CD4-positive, CD25-positive, alpha-beta regulatory T cell (primary cell): ENCODE measurements around the gene GPC5. TPM values are rescaled to one million over a fixed set of nuclear protein-coding genes. Genes with fewer than 3 reads are reported as not detected.
"Not testable (repeated sequence)": the region's sequence is repeated elsewhere in the genome, so short reads cannot be mapped to it uniquely, and the experiment has no call there.

Experiments
- ATAC-seq, 2 donors: fragments of 150-1000 bp; cut with Tn5 transposase; one replicate each; pipeline ENCODE4 v1.10.0; 2021; ENCODE audit warnings: low read depth in 2 of 2, moderate number of reproducible peaks in 2 of 2, moderate library complexity in 1 of 2
- DNase-seq, 3 donors: peaks; one replicate each; pipeline versions ENCODE4 v3.0.0 to v3.0.0-alpha.2; 2012 to 2022; ENCODE audit warnings: mixed read lengths in 1 of 3
- H3K27ac ChIP-seq: one replicate; pipeline ENCODE4 v1.7.0; 2013; ENCODE audit warnings: mild to moderate bottlenecking, low read length; ENCODE audit not compliant: insufficient read depth, poor library complexity, severe bottlenecking
- H3K27me3 ChIP-seq: one replicate; pipeline ENCODE4 v1.7.0; 2013; ENCODE audit warnings: low read length; ENCODE audit not compliant: control insufficient read depth, insufficient read depth
- H3K36me3 ChIP-seq: one replicate; pipeline ENCODE4 v1.7.0; 2013; ENCODE audit warnings: mild to moderate bottlenecking, low read length, moderate library complexity; ENCODE audit not compliant: control insufficient read depth, insufficient read depth
- H3K4me1 ChIP-seq: 2 replicates; pipeline ENCODE4 v1.7.0; 2013; ENCODE audit warnings: mild to moderate bottlenecking, low read length; ENCODE audit not compliant: insufficient read depth, control insufficient read depth, poor library complexity, severe bottlenecking
- H3K4me3 ChIP-seq: one replicate; pipeline ENCODE4 v1.7.0; 2013; ENCODE audit warnings: low read depth, mild to moderate bottlenecking, low read length, moderate library complexity
- H3K9me3 ChIP-seq, 2 experiments: 1 replicate in 1 of 2; 2 replicates in 1 of 2; pipeline ENCODE4 v1.7.0; 2013; ENCODE audit warnings: low read length in 2 of 2, mild to moderate bottlenecking in 1 of 2, moderate library complexity in 1 of 2; ENCODE audit not compliant: control insufficient read depth in 2 of 2
- H3K27ac Mint-ChIP-seq, 3 donors: one replicate each; pipeline ENCODE4 v1.8.0; 2020 to 2022; ENCODE audit warnings: mild to moderate bottlenecking in 3 of 3, mixed read lengths in 3 of 3, moderate library complexity in 2 of 3
- H3K27me3 Mint-ChIP-seq: one replicate; pipeline ENCODE4 v1.8.0; 2022; ENCODE audit warnings: mild to moderate bottlenecking, mixed read lengths
- H3K36me3 Mint-ChIP-seq: one replicate; pipeline ENCODE4 v1.8.0; 2020; ENCODE audit warnings: mixed read lengths
- H3K4me1 Mint-ChIP-seq, 4 donors: one replicate each; pipeline ENCODE4 v1.8.0; 2020 to 2022; ENCODE audit warnings: mixed read lengths in 4 of 4, mild to moderate bottlenecking in 1 of 4
- H3K4me3 Mint-ChIP-seq, 4 donors: one replicate each; pipeline ENCODE4 v1.8.0; 2020 to 2022; ENCODE audit warnings: mild to moderate bottlenecking in 4 of 4, mixed read lengths in 4 of 4, moderate library complexity in 3 of 4
- H3K9me3 Mint-ChIP-seq, 7 donors: one replicate each; pipeline ENCODE4 v1.8.0; 2020 to 2022; ENCODE audit warnings: mixed read lengths in 7 of 7, mild to moderate bottlenecking in 3 of 7, moderate library complexity in 2 of 7
- polyA plus RNA-seq, 4 donors: library from polyadenylated mRNA; unstranded; fragments of 300-500 nt; fragmentation: Illumina TruSeq; gene quantifications; one replicate each; pipeline ENCODE4 v1.2.3, GENCODE V29; 2021
- total RNA-seq: library from RNA; stranded (reverse); gene quantifications from one replicate; pipeline ENCODE4 v1.2.3, GENCODE V29; 2022

GPC5 gene
- total and polyA plus RNA-seq, 5 donors from 2014 or later: 0.29 to 0.81 (median 0.59) TPM; not detected in 2

- H3K36me3 Mint-ChIP-seq: no peaks in the 10 kb centered on the region
- peaks cover 0 to 20% (median 4%) of the 10 kb centered on the region in 7 donors for H3K9me3 Mint-ChIP-seq
- no peaks in the 10 kb centered on the region for H3K4me1 ChIP-seq
- no peak overlapping the region for H3K4me3 ChIP-seq
- no peak overlapping the region for H3K27ac Mint-ChIP-seq
- ATAC-seq: no peak
- H3K27me3 ChIP-seq: no peaks in the 10 kb centered on the region
- H3K27me3 Mint-ChIP-seq: no peaks in the 10 kb centered on the region
- H3K4me3 Mint-ChIP-seq: no peak overlapping the region
- peaks cover 0 to 4% of the 10 kb centered on the region in 2 experiments for H3K9me3 ChIP-seq
- no peaks in the 10 kb centered on the region for H3K4me1 Mint-ChIP-seq
- DNase-seq: no peak
- no peaks in the 10 kb centered on the region for H3K36me3 ChIP-seq
- no peak overlapping the region for H3K27ac ChIP-seq
These were observed 1114.4 kb downstream of the GPC5 start for GRCh38 chr13:92512852-92513251.

GRCh38 chr13:92513672-92514071 is 1115.3 kb downstream of the GPC5 start:
- H3K27me3 ChIP-seq: no peaks in the 10 kb centered on the region
- no peak overlapping the region for H3K4me3 ChIP-seq
- Mint-ChIP-seq H3K27me3 (no peaks in the 10 kb centered on the region), H3K4me3 (no peak overlapping the region), H3K4me1 (no peaks in the 10 kb centered on the region), H3K27ac (no peak overlapping the region), H3K36me3 (no peaks in the 10 kb centered on the region), H3K9me3 (peaks cover 0 to 24% (median 8%) of the 10 kb centered on the region in 7 donors)
- H3K4me1 ChIP-seq: no peaks in the 10 kb centered on the region
- H3K27ac ChIP-seq: no peak overlapping the region
- DNase-seq: no peak
- peaks cover 0 to 4% of the 10 kb centered on the region in 2 experiments for H3K9me3 ChIP-seq
- no peaks in the 10 kb centered on the region for H3K36me3 ChIP-seq
- no peak for ATAC-seq

DNA sequence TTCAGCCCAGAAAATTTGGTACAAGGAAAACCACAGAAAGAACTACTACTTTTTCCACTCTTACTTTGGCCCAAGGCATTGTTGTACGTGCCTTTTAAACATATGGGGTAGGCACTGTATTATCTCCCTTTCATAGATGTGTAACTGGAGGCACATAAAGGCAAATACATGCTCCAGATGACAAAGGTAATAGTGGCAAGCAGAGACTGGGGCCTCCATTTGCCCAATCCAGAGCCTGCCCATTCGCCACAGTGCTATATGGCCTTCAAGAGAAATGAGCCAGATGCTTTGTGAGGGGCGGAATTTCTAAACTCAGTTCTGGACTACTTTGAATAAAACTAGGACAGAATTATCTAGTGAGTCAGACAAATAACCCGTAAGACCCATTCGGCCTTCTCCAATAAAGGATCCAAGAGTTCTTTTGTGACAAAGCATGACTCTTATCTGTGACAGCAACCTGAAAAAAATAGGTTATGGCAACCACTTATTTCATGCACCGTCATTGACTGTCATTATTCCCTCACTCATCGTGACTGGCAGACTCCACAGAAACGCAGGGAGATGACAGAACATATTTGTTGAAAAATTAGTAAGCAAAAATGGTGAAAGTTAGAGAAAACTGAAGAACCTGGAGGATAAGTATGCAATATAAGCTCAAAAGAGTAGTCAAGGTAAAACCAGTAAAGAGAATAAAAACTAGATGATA is 1116.2 kb downstream of the GPC5 start:
- H3K4me1 Mint-ChIP-seq: no peaks in the 10 kb centered on the region
- H3K27ac ChIP-seq: no peak overlapping the region
- H3K4me3 ChIP-seq: no peak overlapping the region
- no peak overlapping the region for H3K27ac Mint-ChIP-seq
- no peaks in the 10 kb centered on the region for H3K4me1 ChIP-seq
- peaks cover 0 to 27% (median 6%) of the 10 kb centered on the region in 7 donors for H3K9me3 Mint-ChIP-seq
- DNase-seq (no peak), ATAC-seq (no peak)
- no peaks in the 10 kb centered on the region for H3K36me3 Mint-ChIP-seq
- H3K27me3 ChIP-seq: no peaks in the 10 kb centered on the region
- H3K27me3 Mint-ChIP-seq: no peaks in the 10 kb centered on the region
- no peaks in the 10 kb centered on the region for H3K36me3 ChIP-seq
- H3K4me3 Mint-ChIP-seq: no peak overlapping the region
- peaks cover 0 to 4% of the 10 kb centered on the region in 2 experiments for H3K9me3 ChIP-seq

DNA sequence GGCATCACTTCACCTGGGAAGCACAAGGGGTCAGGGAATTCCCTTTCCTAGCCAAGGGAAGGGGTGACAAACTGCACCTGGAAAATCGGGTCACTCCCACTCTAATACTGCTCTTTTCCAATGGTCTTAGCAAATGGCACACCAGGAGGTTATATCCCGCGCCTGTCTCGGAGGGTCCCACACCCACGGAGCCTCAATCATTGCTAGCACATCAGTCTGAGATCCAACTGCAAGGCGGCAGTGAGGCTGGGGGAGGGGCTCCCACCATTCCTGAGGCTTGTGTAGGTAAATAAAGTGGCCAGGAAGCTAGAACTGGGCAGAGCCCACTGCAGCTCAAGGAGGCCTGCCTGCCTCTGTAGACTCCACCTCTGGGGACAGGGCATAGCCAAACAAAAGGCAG is 1118.5 kb downstream of the GPC5 start:
- not testable (repeated sequence) for H3K4me1 ChIP-seq, H3K4me3 Mint-ChIP-seq

DNA sequence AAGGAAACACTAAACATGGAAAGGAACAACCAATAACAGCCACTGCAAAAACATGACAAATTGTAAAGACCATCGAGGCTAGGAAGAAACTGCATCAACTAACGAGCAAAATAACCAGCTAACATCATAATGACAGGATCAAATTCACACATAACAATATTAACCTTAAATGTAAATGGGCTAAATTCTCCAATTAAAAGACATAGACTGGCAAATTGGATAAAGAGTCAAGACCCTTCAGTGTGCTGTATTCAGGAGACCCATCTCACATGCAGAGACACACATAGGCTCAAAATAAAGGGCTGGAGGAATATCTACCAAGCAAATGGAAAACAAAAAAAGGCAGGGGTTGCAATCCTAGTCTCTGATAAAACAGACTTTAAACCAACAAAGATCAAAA is 1120.2 kb downstream of the GPC5 start:
- H3K4me3 Mint-ChIP-seq, H3K27me3 ChIP-seq, H3K27ac Mint-ChIP-seq, H3K9me3 ChIP-seq, H3K4me1 Mint-ChIP-seq, H3K36me3 ChIP-seq, H3K27ac ChIP-seq, ATAC-seq, H3K36me3 Mint-ChIP-seq, H3K4me3 ChIP-seq, DNase-seq, H3K27me3 Mint-ChIP-seq, H3K4me1 ChIP-seq: not testable (repeated sequence)
- peaks cover 0 to 26% (median 8%) of the 10 kb centered on the region in 7 donors for H3K9me3 Mint-ChIP-seq

More for the DNA sequence above, 1118.5 kb downstream of the GPC5 start:
- H3K9me3 Mint-ChIP-seq: peaks cover 0 to 27% (median 10%) of the 10 kb centered on the region in 7 donors
- not testable (repeated sequence) for H3K4me3 ChIP-seq, H3K27me3 ChIP-seq, H3K36me3 ChIP-seq, DNase-seq, H3K36me3 Mint-ChIP-seq, ATAC-seq, H3K9me3 ChIP-seq, H3K4me1 Mint-ChIP-seq, H3K27ac ChIP-seq, H3K27me3 Mint-ChIP-seq, H3K27ac Mint-ChIP-seq

DNA sequence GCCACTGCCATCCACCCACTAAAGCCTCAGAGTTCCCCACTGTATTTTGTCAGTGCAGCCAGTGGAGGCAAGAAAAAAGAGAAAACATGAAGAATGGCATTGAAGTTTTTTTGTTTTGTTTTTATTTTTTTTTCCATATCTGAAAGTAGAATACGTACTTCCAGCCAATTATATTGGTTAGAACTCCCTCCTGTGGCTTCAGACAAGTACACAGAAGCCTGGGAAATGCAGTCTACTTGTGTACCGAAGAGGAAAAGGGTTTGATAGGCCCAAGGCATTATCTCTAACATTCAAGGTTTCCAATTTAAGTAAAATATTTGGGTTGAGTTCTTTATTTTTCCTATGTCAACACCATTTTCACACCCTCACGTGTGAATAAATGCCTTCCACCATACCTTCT is 1131.9 kb downstream of the GPC5 start:
- ATAC-seq: no peak

DNA sequence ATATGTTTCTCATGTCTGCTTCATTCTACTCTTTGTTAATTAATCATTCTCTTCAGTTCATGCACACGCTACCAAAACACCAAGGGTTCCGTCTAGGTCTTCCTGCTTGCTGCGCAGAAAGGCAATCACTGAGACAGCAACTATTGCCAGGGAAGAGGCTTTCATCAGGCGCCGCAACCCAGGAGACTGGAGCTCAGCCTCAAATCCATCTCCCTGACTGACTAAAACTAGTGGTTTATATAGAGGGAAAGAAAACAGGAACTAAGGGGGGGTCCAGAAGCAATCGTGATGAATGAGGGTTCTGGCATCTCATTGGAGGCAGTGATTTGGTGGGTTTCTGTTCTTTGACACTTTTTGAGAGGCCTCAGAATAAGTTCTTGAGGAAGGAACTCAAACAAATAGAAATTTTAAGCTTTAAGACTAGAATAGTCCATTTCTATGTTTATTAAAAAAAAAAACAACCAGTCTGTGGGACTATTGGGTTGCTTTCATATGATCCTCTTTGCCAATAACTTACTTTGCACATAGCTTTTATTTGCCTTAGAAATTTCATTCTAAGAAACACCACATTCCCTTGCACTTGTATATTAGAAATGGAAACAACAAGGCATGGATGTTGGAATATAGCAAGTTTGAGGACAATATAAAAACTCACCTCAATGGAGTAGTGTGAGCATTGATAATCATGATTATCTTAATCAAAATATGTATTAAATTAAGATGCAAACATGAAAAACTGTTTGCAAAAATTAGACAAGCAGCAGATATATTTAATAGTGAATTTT is 1137.0 kb downstream of the GPC5 start:
- Mint-ChIP-seq H3K9me3 (peaks cover 3 to 7% (median 4%) of the 10 kb centered on the region in 7 donors), H3K4me3 (no peak overlapping the region), H3K27ac (no peak overlapping the region), H3K27me3 (no peaks in the 10 kb centered on the region), H3K4me1 (no peaks in the 10 kb centered on the region), H3K36me3 (no peaks in the 10 kb centered on the region)
- Histone ChIP-seq H3K36me3 (no peaks in the 10 kb centered on the region), H3K27ac (no peak overlapping the region), H3K4me1 (no peaks in the 10 kb centered on the region), H3K9me3 (no peaks in the 10 kb centered on the region), H3K4me3 (no peak overlapping the region), H3K27me3 (no peaks in the 10 kb centered on the region)
- ATAC-seq (no peak), DNase-seq (no peak)

More for the DNA sequence above, 1131.9 kb downstream of the GPC5 start:
- H3K36me3 ChIP-seq: no peaks in the 10 kb centered on the region
- Mint-ChIP-seq H3K27ac (no peak overlapping the region), H3K27me3 (no peaks in the 10 kb centered on the region), H3K36me3 (no peaks in the 10 kb centered on the region), H3K4me3 (no peak overlapping the region), H3K4me1 (no peaks in the 10 kb centered on the region), H3K9me3 (peaks cover 2 to 6% (median 3%) of the 10 kb centered on the region in 7 donors)
- no peak overlapping the region for H3K27ac ChIP-seq
- H3K4me1 ChIP-seq: no peaks in the 10 kb centered on the region
- no peaks in the 10 kb centered on the region for H3K9me3 ChIP-seq
- H3K27me3 ChIP-seq: no peaks in the 10 kb centered on the region
- no peak overlapping the region for H3K4me3 ChIP-seq
- DNase-seq: no peak
